Lower leg skin (tissue), 4 donors: Measurements from ENCODE around the gene SARM1. TPM values are rescaled to one million over a fixed set of nuclear protein-coding genes. Genes with fewer than 3 reads are reported as not detected.

Experiments used
- DNase-seq, 2 donors: peaks; one replicate each; pipeline ENCODE4 v3.0.0-alpha.2; 2019; ENCODE audit warnings: low spot score in 2 of 2
- H3K4me3 ChIP-seq: fragments of 200-600 bp; sonication (generic); 2 replicates; pipeline ENCODE4 v1.5.1; 2017; ENCODE audit warnings: mild to moderate bottlenecking, low read depth; ENCODE audit not compliant: poor library complexity, severe bottlenecking
- POLR2A ChIP-seq, 2 donors: fragments of 450-650 bp; IDR thresholded peaks; one replicate each; pipeline ENCODE4 v1.6.1; 2016 to 2017; ENCODE audit warnings: antibody characterized with exemption in 2 of 2, mild to moderate bottlenecking in 1 of 2, moderate library complexity in 1 of 2
- WGBS, 2 donors: methylation state at CpG; one replicate each; pipeline ENCODE4 v1.1.5; 2018; 5-methylcytosine and 5-hydroxymethylcytosine counted together
- intact Hi-C: fragments of 100-400 bp; cut with DNase I; formaldehyde crosslinking; loops from one replicate; pipeline ENCODE4 v1.15.0; 2023; ENCODE audit warnings: low total_unique reads
- total RNA-seq, 4 donors: library from RNA; depleted of rRNA; stranded (reverse); fragments of >200 nt; gene quantifications; one replicate each; pipeline ENCODE4 v1.1.0, GENCODE V29; 2016
- TF ChIP-seq, protein P1 (sequence below), 3 donors: fragments of 450-650 bp; IDR thresholded peaks; one replicate each; pipeline ENCODE4 v1.5.1; 2016; ENCODE audit warnings: antibody characterized with exemption in 3 of 3, mild to moderate bottlenecking in 3 of 3, moderate library complexity in 2 of 3

SARM1 gene
- total RNA-seq, 4 donors from 2014 or later = 4.0 to 15.4 (median 12.1) TPM

DNA sequence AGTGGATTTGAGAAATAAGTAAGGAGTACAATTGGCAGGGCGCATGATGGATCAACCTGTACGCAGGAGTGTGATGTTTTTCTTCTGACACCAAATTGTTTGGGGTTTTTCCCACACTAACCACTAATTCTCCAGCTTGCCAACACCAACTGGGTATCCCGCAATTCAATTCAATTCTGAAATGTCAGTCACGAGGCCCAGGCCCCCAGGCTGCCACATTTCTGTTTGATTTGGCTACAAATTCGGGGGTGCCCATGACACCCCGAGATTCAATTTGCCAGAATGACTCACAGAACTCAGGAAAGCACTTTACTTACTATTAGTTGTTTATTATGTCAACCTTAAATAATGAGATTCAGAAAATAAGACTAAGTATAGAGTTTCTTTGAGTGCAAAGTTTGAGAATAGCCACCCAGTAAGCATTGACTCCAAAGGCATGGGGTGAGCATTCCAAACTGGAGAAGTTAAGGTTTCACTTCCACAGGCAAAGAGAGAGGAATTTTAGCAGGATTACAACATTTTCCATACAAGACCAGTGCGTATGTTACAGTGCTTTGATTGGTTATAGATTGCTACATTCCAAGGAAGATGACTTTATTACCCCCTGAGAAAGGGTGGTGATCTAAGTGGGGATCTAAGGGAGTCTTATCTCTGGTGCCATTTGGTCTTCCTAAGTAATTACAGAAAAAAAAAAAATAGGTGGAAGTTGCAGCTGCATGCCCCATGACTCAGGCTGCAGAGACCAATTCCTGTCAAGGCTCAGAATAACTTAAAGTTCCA lies 23.0 kb downstream of the SARM1 start:
- intact Hi-C loops = no loop called here
- 68 to 69% methylated on average over 7 of the region's 7 CpGs for WGBS, 2 donors
- H3K4me3 ChIP-seq = no peak overlapping the region
- DNase-seq = no peak
- TF ChIP-seq POLR2A (IDR thresholded peaks at IDR 0.05) = no peak
- TF ChIP-seq, protein P1, sequence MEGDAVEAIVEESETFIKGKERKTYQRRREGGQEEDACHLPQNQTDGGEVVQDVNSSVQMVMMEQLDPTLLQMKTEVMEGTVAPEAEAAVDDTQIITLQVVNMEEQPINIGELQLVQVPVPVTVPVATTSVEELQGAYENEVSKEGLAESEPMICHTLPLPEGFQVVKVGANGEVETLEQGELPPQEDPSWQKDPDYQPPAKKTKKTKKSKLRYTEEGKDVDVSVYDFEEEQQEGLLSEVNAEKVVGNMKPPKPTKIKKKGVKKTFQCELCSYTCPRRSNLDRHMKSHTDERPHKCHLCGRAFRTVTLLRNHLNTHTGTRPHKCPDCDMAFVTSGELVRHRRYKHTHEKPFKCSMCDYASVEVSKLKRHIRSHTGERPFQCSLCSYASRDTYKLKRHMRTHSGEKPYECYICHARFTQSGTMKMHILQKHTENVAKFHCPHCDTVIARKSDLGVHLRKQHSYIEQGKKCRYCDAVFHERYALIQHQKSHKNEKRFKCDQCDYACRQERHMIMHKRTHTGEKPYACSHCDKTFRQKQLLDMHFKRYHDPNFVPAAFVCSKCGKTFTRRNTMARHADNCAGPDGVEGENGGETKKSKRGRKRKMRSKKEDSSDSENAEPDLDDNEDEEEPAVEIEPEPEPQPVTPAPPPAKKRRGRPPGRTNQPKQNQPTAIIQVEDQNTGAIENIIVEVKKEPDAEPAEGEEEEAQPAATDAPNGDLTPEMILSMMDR (IDR thresholded peaks at IDR 0.05) = no peak

DNA sequence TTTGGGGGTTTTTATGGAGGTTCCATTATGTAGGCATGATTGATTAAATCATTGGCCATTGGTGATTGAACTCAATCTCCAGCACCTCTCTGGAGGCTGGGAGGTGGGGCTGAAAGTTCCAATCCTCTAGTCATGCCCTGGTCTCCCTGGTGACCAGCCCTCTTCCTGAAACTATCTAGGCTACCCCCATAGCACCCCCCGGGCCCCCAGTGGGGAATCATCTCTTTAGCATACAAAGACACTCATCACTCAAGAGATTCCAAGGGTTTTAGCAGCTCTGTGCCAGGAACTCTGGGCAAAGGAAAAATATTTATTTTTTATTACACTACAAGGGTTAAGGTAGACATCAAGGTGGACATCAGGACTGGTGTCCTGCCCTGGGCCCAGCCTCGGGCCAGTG lies 23.9 kb downstream of the SARM1 start:
- intact Hi-C loops = no loop called here
- H3K4me3 ChIP-seq = no peak overlapping the region
- TF ChIP-seq, protein P1 (IDR thresholded peaks at IDR 0.05) = no peak
- WGBS, 2 donors = 40 to 41% methylated on average over 2 of the region's 2 CpGs
- no peak for DNase-seq

DNA sequence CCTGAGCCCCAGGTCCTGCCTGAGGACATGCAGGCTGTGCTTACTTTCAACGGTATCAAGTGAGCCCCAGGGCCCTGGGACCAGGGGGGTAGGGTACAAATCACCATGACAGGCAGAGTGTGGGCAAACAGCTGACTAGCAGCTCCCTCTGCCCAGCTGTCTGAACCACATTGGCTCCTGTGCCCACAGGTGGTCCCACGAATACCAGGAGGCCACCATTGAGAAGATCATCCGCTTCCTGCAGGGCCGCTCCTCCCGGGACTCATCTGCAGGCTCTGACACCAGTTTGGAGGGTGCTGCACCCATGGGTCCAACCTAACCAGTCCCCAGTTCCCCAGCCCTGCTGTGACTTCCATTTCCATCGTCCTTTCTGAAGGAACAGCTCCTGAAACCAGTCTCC lies 24.5 kb downstream of the SARM1 start:
- TF ChIP-seq, protein P1 (IDR thresholded peaks at IDR 0.05) = no peak
- no peak for TF ChIP-seq POLR2A (IDR thresholded peaks at IDR 0.05)
- DNase-seq = no peak
- intact Hi-C loops = no loop called here
- 76 to 84% methylated on average over 6 of the region's 6 CpGs for WGBS, 2 donors
- no peak overlapping the region for H3K4me3 ChIP-seq

DNA sequence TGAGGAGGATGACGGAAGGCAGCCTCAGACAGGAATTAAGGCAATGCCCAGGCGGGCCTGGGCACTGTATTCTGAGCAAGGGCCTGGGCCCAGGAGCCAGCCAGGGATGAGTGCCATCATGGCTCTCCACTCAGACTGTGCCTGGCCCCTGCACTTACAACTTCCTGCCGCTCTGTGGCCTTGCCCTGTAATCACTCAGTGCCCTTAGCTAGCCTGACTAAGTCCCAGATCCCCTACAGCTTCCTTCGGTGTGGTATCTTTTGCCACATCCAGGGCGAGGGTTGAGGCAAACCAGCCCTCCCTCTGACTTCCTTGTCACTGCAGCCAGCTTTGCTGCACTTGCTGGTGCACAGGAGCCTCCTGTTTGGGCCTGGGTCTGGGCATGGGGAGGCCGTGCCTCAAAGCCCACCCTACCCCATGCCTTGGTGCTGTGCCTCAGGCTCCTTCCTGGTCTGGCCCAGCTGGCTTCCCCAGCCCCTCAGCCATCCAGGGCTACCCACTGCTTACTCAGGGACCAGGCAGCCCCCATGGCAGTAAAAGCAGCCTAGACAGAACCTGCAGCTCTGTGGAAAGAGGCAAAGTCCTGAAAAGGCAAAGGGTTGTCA lies 25.2 kb downstream of the SARM1 start:
- intact Hi-C loops = no loop called here

DNA sequence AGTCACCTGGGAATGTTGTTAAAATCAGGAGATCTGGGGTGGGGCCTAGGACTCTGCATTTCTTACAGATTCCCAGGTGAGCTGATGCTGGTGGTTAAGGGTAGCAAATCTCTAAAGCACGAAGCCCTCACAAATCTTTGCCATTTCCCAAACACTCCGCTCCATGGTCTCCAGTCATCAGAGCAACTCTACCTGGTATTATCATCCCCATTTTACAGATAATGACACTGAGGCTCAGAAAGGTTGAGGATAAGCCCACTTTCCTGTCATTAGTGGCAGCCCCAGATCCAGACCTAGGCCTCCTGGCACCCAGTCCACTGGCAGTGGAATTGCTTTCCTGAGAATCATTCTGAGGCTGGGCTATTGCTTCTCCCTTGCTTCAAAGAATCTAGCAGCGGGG lies 25.8 kb downstream of the SARM1 start:
- 96 to 98% methylated on average over 2 to 3 of the region's 3 CpGs for WGBS, 2 donors
- DNase-seq = no peak
- TF ChIP-seq POLR2A (IDR thresholded peaks at IDR 0.05) = no peak
- TF ChIP-seq, protein P1 (IDR thresholded peaks at IDR 0.05) = no peak
- intact Hi-C loops = no loop called here
- H3K4me3 ChIP-seq = no peak overlapping the region

More for the DNA sequence above, 25.2 kb downstream of the SARM1 start:
- 77 to 84% methylated on average over 6 of the region's 6 CpGs for WGBS, 2 donors
- TF ChIP-seq, protein P1 (IDR thresholded peaks at IDR 0.05) = no peak
- TF ChIP-seq POLR2A (IDR thresholded peaks at IDR 0.05) = no peak
- no peak overlapping the region for H3K4me3 ChIP-seq
- DNase-seq = no peak
